HG03469 (cell line): ENCODE data around the gene GRK1.
"Not testable (repeated sequence)": the region's sequence is repeated elsewhere in the genome, so short reads cannot be mapped to it uniquely, and the experiment has no call there.

Source experiments
- ATAC-seq: cut with Tn5 transposase; IDR thresholded peaks from one replicate; pipeline ENCODE4 v1.9.1; 2021; ENCODE audit warnings: mild to moderate bottlenecking, moderate library complexity, moderate number of reproducible peaks; ENCODE audit not compliant: unreplicated experiment

GRK1 gene

GRCh38 chr13:113664751-113665596, 2.0 kb upstream of the GRK1 start:
- ATAC-seq, result no peak

GRCh38 chr13:113665597-113666328, 1.3 kb upstream of the GRK1 start:
- no peak for ATAC-seq

GRCh38 chr13:113666329-113666670, 719 bp upstream of the GRK1 start:
- no peak for ATAC-seq

GRCh38 chr13:113667771-113668490, 912 bp downstream of the GRK1 start:
- no peak for ATAC-seq

- ATAC-seq, result no peak
Observed at GRCh38 chr13:113668491-113668971, 1.5 kb downstream of the GRK1 start.

GRCh38 chr13:113669231-113669754, 2.3 kb downstream of the GRK1 start:
- ATAC-seq, result no peak

GRCh38 chr13:113669755-113670341, 2.8 kb downstream of the GRK1 start:
- ATAC-seq, result no peak

- ATAC-seq, result no peak
Observed at GRCh38 chr13:113670541-113670940, 3.5 kb downstream of the GRK1 start.

- no peak for ATAC-seq
Observed at GRCh38 chr13:113671066-113672001, 4.3 kb downstream of the GRK1 start.

GRCh38 chr13:113672002-113672651, 5.1 kb downstream of the GRK1 start:
- no peak for ATAC-seq

- ATAC-seq, result no peak
Observed at GRCh38 chr13:113722921-113723320, 55.9 kb downstream of the GRK1 start.

GRCh38 chr13:113723410-113724015, 56.5 kb downstream of the GRK1 start:
- ATAC-seq, result no peak

- no peak for ATAC-seq
Observed at GRCh38 chr13:113724016-113724758, 57.2 kb downstream of the GRK1 start.

- ATAC-seq, result peak; percentile 72
Observed at GRCh38 chr13:113724780-113725315, 57.8 kb downstream of the GRK1 start.

GRCh38 chr13:113725329-113726105, 58.5 kb downstream of the GRK1 start:
- not testable (repeated sequence) for ATAC-seq

GRCh38 chr13:113726106-113726821, 59.2 kb downstream of the GRK1 start:
- not testable (repeated sequence) for ATAC-seq
